HEK293T (cell line): ENCODE measurements around the gene SLC19A1.

ENCODE experiments used
- FOXK2 ChIP-seq: fragments of 450-650 bp; IDR thresholded peaks from 2 replicates; pipeline ENCODE4 v1.6.1; 2016; ENCODE audit warnings: mild to moderate bottlenecking
- FOXM1 ChIP-seq: fragments of 450-650 bp; IDR thresholded peaks from 2 replicates; pipeline ENCODE4 v1.6.1; 2017; ENCODE audit warnings: mild to moderate bottlenecking, borderline replicate concordance
- L3MBTL2 ChIP-seq: fragments of 450-650 bp; conservative IDR thresholded peaks from 2 replicates; pipeline ENCODE4 v1.6.1; 2016; ENCODE audit warnings: mild to moderate bottlenecking
- LEF1 ChIP-seq: fragments of 450-650 bp; IDR thresholded peaks from 2 replicates; pipeline ENCODE4 v1.6.1; 2017; ENCODE audit warnings: mild to moderate bottlenecking, borderline replicate concordance
- SP1 ChIP-seq: fragments of 450-650 bp; IDR thresholded peaks from 2 replicates; pipeline ENCODE4 v1.6.1; 2017
- SUZ12 ChIP-seq: fragments of 450-650 bp; IDR thresholded peaks from 2 replicates; pipeline ENCODE4 v1.6.1; 2016; ENCODE audit warnings: mild to moderate bottlenecking
- TF ChIP-seq, protein P1 (sequence below): fragments of 450-650 bp; IDR thresholded peaks from 2 replicates; pipeline ENCODE4 v1.6.1; 2016

DNA sequence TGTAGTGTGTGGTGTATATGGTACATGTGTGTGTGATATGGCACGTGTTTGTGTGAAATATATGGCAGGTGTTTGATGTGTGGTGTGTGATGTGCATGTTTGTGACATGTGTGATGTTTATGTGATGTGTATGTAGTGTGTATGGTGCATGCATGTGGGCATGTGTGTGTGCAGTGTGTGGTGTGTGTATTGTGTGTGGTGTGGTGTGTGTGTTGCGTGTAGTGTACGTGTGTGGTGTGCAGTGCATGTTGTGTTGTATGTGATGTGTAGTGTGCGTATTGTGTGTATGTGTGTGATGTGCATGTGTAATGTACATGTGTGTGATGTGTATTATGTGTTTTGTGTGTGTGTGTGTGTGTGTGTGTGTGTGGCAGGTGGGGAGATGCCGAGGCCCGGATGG lies 65.7 kb downstream of the SLC19A1 start:
- no peak for TF ChIP-seq SP1
- TF ChIP-seq FOXM1, result no peak
- TF ChIP-seq LEF1, result no peak
- TF ChIP-seq L3MBTL2, result no peak
- no peak for TF ChIP-seq FOXK2
- no peak for TF ChIP-seq SUZ12
- TF ChIP-seq, protein P1, sequence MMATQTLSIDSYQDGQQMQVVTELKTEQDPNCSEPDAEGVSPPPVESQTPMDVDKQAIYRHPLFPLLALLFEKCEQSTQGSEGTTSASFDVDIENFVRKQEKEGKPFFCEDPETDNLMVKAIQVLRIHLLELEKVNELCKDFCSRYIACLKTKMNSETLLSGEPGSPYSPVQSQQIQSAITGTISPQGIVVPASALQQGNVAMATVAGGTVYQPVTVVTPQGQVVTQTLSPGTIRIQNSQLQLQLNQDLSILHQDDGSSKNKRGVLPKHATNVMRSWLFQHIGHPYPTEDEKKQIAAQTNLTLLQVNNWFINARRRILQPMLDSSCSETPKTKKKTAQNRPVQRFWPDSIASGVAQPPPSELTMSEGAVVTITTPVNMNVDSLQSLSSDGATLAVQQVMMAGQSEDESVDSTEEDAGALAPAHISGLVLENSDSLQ, result no peak
